ENCODE measurements around the gene CARD9.
A peak's percentile ranks its signal among the peaks of the same experiment; 100 is the strongest.
"Not testable (repeated sequence)": the region's sequence is repeated elsewhere in the genome, so short reads cannot be mapped to it uniquely, and the experiment has no call there.

Gene CARD9

DNA sequence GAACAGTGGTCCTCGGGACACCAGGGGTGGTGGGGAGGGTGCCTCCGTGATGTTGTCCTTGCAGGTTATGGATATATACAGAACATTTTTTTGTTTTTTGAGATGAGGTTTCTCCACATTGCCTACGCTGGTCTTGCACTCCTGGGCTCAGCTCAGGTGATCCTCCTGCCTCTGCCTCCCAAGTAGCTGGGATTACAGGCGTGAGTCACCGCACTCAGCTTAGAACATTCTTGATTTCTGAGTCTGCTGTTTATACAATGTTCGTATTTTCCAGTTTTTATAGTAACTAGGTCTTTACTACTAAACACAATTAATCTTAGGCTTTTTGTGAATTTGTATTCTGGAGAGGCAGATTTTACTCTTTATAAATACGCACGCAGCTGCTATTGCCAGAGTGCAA is 43.0 kb upstream of the CARD9 start:
- H3K4me3 ChIP-seq (ENCODE audit: low read depth, low read length) = no peak overlapping the region
- in situ Hi-C loops (cut with HindIII; ENCODE audit: low sequenced_read_pairs) = no loop called here
- no peak for DNase-seq (ENCODE audit: low read depth)
- TF ChIP-seq, protein P1, sequence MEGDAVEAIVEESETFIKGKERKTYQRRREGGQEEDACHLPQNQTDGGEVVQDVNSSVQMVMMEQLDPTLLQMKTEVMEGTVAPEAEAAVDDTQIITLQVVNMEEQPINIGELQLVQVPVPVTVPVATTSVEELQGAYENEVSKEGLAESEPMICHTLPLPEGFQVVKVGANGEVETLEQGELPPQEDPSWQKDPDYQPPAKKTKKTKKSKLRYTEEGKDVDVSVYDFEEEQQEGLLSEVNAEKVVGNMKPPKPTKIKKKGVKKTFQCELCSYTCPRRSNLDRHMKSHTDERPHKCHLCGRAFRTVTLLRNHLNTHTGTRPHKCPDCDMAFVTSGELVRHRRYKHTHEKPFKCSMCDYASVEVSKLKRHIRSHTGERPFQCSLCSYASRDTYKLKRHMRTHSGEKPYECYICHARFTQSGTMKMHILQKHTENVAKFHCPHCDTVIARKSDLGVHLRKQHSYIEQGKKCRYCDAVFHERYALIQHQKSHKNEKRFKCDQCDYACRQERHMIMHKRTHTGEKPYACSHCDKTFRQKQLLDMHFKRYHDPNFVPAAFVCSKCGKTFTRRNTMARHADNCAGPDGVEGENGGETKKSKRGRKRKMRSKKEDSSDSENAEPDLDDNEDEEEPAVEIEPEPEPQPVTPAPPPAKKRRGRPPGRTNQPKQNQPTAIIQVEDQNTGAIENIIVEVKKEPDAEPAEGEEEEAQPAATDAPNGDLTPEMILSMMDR (IDR thresholded peaks at IDR 0.05; ENCODE audit: low read depth, low read length, missing control alignments) = no peak

DNA sequence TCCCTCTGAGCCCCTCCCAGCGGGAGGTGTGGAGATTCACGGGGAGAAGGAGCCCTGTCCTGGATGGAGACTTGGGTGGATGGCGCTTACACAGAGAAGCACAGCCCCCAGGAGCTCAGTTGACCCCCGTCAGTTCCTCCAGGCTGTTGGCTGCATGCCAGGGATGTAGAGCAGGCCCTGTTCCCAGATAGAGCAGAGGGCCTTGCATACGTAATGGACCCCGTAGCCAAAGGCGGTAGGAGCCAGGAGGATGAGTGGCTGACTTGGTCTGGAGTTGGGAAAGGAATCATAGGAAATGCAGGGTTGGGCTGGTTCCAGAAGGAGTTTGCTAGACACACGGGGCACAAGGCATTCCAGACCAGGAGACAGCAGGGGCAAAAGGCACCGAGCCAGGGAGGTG is 39.5 kb upstream of the CARD9 start:
- DNase-seq (ENCODE audit: low read depth) = no peak
- no peak overlapping the region for H3K4me3 ChIP-seq (ENCODE audit: low read depth, low read length)
- in situ Hi-C loops (cut with HindIII; ENCODE audit: low sequenced_read_pairs) = no loop called here
- TF ChIP-seq, protein P1 (IDR thresholded peaks at IDR 0.05; ENCODE audit: low read depth, low read length, missing control alignments) = no peak

DNA sequence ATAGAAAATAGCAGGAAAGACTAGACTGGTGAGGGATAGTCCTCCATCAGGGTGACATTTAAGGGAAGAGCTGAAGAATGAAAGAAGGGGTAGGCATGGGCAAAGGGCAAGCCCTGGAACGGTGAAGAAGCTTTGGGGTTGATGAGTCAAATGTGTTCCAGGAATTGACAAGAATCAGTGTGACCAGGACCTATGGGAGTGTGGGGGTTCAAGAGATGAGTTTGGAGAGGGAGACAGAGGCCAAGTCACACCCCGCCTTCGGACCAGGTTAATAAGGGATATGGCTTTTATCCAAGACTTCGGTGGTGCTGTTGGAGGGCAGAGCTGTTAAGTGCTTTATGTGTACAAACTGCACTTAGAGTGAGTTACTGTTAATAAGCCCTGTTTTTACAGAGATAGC is 37.9 kb upstream of the CARD9 start:
- no peak for DNase-seq (ENCODE audit: low read depth)
- in situ Hi-C loops (cut with HindIII; ENCODE audit: low sequenced_read_pairs) = no loop called here
- TF ChIP-seq, protein P1 (IDR thresholded peaks at IDR 0.05; ENCODE audit: low read depth, low read length, missing control alignments) = no peak
- H3K4me3 ChIP-seq (ENCODE audit: low read depth, low read length) = peak overlapping the region; percentile 99

DNA sequence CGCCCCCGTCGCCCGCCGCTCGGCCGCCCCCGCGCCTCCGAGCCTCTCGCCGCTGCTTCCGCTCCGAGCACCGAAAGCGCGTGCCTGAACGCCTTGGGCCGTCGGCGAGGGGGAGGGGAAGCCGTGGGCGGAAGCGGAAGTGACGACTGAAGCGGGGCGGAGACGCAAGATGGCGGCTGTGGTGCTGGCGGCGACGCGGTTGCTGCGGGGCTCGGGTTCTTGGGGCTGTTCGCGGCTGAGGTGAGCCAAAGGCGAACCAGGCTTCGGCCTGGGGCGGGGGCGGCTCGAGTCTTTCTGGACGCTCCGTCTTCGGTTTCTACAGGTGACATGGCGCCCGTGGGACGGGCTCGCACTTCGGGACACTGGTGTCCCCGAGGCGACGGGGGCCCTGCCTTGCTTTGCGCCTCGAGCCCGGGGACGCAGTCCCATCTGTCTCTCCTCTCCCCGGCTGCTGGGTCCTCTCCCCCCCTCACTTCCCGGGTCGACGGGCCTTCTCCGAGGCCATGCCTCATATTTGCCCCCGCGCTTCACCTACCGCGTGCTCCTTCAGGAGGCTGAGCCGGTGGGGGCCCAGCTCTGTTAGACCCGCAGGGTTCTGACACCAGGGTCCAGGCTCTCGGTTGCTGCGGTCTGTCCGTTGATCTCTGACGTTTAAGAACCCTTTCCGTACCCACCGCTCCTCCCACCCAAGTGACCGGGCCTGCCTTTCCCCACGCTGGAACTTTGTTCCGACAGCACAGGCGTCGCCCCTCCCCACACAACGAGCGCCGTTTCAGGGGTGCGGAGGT is 37.2 kb upstream of the CARD9 start, which contains the start of the genes ENTR1 and PMPCA:
Gene ENTR1, minus strand, starts transcription at position 115 of the 788 bp plus-strand sequence. CDS start 217 bp downstream, outside the sequence.
Gene PMPCA, plus strand, starts transcription at position 159 of the 788 bp plus-strand sequence. Its CDS starts 11 bp downstream, at position 170.
- TF ChIP-seq, protein P1 (IDR thresholded peaks at IDR 0.05; ENCODE audit: low read depth, low read length, missing control alignments) = no peak
- in situ Hi-C loops (cut with HindIII; ENCODE audit: low sequenced_read_pairs) = no loop called here
- DNase-seq (ENCODE audit: low read depth) = peak; percentile 64
- peak within 1 kb of the TSS; percentile 99 for H3K4me3 ChIP-seq (ENCODE audit: low read depth, low read length)

DNA sequence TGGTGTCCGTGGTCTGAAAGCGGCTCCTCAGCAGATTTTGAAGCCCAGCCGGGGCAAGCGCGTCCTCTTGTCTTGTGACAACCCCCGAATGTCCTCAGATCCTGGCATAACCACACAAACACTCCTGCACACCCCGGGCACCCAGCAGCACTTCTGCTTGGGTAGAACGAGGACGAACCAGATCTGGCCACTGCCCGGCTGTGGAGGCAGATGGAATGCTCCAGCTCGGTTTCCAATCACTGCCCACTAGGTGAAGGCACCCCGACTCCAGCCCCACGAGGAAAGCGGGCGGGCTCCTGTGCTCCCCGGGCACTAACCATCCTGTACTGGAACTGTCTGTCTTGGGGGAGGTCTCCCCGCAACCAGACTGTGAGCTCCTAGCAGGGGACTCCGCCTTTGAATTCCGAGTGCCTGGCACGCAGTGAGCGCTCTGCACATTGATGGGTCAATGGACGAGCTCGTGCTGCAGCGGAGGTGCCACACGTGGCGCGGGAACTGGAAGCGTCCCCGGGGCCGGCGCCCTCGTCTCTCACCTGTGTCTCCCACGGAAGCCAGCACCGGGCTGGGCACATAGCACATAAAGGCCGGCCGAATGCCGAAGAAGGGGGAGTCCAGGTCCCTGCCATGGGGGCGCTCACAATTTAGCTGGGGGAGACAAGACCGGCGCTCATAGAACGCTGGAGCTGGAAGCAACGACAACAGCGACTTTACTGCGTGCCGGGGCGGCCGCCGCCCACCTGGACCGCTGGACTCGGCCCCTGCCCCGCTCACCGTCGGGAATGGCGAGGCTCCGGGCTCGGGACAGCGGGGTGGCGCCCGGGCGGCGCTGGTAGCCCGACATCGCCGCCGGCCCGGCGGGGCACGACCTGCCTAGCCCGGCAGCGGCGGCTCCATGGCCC is 36.3 kb upstream of the CARD9 start:
- in situ Hi-C loops (cut with HindIII; ENCODE audit: low sequenced_read_pairs) = no loop called here
- TF ChIP-seq, protein P1 (IDR thresholded peaks at IDR 0.05; ENCODE audit: low read depth, low read length, missing control alignments) = no peak
- no peak for DNase-seq (ENCODE audit: low read depth)
- peak overlapping the region; percentile 99 for H3K4me3 ChIP-seq (ENCODE audit: low read depth, low read length)

DNA sequence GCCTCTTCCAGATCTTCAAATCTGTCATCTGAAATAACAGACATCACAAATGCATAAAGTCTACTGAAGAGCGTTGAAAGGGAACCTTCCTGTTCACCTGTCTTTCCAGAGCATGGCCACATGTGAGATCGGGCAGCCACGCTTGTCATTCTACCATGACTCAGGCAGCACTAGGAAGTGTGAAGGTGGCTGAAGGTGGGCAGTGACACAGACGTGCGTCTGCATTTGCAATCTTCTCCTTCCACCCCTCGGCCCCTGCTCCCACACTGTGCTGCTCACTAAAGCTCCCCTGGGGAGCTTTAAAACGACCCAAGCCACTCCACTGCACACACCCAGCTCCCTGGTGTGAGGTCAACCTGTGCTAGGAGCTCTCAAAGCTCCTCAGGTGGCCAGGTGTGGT is 34.4 kb upstream of the CARD9 start:
- H3K4me3 ChIP-seq (ENCODE audit: low read depth, low read length) = no peak overlapping the region
- TF ChIP-seq, protein P1 (IDR thresholded peaks at IDR 0.05; ENCODE audit: low read depth, low read length, missing control alignments) = no peak
- in situ Hi-C loops (cut with HindIII; ENCODE audit: low sequenced_read_pairs) = no loop called here
- no peak for DNase-seq (ENCODE audit: low read depth)

DNA sequence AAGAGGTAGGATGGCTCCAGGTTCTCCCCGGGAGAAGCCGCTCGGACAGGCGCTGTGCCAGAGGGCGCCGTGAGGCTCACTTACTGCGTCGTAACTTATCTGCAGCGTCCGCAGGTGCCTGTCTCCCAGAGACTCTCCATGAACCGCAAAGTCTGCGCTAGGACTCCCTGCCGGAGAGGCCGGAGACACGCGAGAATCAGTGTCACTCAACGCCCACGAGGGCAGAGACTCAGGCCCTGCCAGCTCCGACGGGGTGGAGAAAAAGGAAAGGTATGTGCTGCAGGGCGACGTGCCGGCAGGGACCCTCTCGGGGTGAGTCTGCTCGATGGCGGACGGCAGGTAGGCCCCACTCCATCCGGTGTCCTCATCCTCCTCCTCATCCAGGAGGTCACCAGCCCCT is 33.6 kb upstream of the CARD9 start:
- H3K4me3 ChIP-seq (ENCODE audit: low read depth, low read length); DNase-seq (ENCODE audit: low read depth); in situ Hi-C loops (cut with HindIII; ENCODE audit: low sequenced_read_pairs): not testable (repeated sequence)

DNA sequence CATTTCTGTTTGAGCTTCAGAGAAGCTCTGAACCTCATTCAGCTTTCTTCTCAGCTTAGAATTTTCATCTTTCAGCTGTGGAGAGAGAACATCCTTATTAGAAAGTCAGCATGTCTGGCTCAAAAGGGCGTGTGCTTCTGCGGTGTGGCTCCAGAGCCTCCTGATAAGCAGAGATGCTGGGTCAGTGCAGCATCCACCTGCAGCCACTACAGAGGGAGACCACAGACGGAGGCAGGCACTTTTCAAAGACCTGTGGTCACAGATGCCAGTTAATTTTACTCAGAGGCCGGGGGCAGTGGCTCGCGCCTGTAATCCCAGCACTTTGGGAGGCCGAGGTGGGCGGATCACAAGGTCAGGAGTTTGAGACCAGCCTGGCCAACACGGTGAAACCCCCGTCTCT is 32.4 kb upstream of the CARD9 start:
- in situ Hi-C loops (cut with HindIII; ENCODE audit: low sequenced_read_pairs); DNase-seq (ENCODE audit: low read depth); H3K4me3 ChIP-seq (ENCODE audit: low read depth, low read length): not testable (repeated sequence)
